Measurements from ENCODE around the gene LRRC10B.

LRRC10B gene

DNA sequence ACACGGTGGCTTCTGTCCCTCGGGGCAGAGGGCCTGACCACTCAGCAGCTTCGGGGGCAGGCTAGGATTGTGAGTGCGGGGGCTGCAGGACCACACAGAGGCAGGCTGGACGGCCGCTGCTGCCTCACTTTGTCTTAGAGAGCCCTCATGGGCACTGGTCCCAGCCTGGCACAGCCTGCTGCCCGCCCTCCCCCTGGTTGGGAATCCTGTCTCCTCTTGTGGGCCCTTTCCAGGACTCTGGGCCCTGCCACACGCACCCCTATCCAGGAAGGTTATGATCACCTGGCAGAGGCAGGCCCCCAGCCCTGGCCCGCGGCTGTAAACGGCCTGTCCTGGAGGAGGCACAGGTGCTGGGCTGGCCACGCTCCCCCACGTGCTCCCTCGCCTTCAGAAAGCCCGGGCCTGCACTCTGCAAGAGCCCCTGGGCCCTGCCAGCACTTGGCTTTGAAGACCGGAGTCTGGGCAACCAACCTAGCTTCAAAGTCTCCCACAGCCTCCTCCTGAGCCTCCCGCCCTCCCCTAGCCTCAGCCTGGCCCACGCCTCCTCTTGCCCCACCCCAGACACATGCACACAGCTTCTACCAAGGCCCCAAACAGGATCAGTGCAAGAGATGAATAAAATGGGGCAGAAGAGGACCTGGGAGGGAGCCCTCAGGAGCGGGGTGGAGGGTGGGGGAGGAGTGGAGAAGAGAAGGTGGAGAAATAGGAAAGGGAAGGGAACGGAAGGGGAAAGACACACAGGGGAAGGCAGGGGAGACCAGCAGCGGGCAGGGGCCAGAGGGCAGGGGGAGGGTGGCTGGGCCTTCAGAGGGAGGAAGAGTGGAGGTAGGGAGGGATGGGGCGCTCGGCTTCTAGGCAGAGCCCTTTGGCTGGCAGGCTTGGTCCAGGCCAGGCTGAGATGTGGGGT is 41.4 kb downstream of the LRRC10B start:
- no peak for DNase-seq

DNA sequence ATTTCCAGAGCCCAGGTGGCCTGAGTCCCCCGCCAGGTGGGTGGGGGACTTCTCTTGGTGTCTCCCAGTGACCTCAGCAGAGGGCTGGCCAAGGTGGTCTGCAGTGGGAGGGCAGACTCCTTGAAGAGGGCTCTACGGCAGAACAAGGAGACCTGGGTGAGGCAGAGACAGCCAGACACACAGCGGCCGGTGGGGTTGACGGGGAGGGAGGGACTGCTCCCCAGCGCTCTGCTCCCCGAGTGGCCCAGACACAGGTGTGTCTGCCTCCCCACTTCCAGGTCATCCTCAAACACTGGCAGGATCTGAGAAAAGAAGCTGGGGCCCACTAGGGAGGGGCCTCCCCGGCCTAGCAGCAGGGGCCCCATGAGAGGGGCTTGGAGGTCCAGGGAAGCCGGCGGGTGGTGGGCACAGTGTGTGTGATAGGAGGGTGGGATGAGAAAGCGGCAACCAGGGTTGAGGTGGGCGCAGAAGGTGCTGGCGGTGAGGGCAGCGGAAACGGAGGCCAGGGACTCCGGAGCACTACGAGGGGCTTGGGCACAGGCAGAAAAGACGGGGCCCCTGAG is 42.2 kb downstream of the LRRC10B start:
- no peak for DNase-seq

DNA sequence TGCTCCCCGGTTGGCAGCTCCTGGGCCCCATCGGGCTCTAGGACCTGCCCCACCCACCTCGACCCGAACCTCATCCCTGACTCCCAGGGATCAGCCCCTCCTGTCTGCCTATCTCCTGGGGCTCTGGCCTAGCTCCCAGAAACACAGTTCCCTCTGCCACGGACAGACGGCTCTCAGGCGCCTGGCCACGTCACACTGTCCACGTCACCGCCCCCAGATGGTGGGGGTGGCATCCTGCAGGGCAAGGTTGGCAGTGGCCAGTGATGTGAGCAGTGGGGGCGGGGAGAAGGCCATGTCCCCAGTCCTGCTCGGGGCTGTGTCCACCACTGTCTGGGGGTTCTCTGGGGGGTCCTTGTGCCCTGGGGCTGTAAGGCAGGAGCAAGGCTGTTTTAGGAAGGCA is 43.1 kb downstream of the LRRC10B start:
- no peak for DNase-seq

DNA sequence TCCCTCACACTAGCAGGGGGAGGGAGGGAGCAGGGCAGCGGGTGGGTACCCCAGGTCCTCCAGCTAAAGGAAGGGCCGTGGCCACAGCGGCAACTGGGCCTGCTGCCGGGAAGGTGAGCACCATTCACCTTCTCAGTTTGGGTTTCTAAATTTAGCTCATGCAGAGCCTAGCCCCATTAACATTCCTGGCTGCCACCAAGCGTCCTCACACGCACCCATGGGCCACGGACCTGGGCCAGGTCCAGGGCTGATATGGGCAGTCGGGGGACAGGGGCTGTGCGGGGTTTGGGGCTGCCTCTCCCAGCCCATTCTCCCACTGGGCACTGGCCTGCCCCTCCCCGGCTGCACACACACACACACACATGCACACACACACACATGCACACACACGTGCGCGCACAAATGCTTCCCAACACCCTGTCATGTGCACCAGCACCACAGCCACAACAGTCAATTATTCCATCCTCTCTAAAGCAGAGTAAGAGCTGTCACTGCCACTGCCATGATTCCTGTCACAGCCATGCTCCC is 43.6 kb downstream of the LRRC10B start:
- no peak for DNase-seq

DNA sequence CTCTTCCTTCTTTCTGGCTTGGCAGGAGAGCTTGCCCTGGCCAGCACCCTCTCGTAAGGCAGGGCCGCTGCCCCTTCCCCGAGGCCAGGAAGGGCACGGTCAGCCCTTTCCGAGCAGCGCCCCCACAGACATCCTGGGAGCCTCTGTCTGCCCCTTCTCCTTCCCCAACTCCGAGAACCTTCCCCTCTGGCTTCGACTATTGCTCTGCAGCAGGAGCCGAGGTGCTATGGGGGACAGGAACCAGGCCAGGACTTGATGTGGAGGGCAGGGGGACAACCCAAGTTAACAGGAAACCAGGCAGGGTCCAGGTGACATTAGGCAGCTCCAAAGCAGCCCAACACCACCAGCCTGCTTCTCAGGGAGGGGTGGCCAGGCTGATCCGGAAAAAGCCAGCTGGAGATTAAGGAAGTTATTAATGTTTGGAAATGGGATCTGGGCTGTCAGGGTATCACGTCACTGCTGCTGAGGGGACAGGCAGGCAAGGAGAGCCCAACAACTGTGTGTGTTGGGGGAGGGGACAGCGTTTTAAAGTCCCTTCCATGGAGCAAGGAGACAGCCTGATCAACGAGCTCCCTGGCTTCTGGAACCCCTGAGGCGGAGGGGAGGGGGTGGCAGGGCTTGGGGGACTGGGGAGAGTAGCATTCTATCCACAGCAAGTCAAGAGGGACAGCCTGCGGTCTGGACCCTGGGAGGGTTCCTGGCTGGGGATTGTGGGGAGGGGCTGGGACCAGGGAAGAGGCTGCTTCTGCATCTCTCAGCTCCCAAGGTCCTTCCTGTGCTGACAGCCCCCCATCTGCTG is 45.0 kb downstream of the LRRC10B start:
- no peak for DNase-seq

DNA sequence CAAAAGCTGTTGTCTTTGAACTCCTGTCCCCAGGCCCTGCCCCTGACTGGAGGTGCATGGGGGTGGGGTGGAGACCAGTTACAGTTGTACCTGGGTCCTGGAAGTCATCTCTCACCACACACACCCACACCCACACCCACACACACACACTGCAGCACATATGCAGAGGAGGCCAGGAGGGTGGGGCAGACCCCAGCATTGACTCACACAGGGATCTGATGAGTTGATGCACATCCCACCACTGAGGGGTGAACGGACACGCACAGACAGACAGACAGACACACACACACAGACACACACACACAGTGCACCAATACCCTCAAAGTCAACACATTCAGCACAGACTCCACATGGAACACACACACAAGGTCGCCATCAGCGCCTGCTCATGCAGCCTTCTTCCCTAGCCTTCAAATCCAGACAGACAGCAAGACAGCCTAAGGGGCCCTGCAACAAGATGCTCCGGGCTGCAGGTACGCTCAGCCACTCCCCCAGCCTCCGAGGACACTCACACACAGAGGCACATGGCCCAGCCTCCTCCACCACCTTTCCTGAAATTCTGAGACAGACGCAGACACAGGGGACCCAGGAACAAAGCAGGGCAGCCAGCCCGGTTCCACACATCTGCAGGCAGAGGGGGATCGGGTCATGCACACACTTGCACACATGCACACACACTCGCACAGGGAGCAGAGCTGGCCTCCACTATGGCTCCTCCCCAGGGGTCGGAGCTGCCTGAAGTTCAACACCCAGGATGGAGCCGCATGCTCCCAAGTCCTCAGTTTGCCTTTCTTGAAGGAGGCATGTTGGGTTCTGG is 45.8 kb downstream of the LRRC10B start:
- DNase-seq = no peak

DNA sequence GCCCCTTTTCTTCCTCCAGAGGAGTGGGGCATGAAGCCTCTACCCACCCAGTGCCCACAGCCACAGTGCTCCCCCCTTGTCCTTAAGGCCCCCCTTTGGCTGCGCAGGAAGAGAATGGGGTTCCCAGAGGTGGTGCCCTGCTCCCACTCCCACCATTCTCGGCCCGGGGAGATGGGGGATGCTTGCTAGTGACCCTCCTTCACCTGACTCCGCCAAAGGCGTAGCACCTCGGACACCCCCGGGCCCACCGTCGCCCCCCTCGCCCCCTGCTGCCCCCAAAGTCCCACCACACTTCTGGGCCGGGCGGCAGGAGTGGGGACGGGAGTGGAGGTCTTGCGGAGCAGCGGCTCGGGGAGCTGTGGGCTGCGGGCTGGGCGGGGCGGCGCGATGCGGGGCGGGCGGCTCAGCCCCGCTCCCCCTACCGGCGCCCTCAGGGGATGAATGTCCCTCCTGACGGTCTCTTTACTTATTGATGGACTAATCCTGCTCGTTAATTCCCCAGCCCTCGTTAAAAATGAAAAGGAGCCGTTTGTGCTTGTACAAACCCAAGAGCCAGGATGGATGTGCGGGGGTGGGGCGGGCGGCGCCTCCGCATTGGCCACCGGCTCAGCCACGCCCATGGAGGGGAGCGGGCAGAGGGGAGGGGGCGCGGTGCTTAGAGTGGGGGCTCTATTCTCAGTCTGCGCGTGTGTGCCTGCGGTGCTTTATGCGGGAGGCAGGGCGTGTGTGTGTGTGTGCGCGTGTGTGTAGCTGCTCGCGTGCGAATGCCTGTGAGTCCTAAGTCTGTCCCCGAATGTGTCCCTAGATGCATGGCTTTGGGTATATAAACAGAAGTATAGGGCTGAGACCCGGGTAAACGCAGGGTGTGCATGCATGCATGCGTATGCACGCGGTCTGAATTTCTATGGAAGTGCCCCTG is 46.8 kb downstream of the LRRC10B start:
- DNase-seq = no peak

DNA sequence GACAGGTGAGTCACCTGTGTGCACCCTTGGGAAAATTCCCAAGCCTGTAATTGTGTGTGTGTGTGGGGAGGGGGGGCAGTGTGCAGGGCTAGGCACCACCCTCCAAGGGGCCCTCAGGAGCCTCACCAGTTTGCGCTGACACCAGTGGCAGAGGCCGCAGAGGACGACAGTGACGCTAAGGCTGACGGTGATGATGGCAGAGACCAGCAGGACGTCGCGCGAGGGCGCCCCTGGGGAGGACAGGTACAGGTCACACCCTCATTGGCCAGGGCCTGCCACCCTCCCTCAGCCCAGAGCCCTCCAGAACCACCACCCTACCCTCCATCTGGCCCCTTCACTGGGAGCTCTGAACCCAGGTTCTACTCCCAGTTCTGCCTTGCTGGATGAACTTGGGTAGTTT is 47.4 kb downstream of the LRRC10B start:
- DNase-seq = no peak

DNA sequence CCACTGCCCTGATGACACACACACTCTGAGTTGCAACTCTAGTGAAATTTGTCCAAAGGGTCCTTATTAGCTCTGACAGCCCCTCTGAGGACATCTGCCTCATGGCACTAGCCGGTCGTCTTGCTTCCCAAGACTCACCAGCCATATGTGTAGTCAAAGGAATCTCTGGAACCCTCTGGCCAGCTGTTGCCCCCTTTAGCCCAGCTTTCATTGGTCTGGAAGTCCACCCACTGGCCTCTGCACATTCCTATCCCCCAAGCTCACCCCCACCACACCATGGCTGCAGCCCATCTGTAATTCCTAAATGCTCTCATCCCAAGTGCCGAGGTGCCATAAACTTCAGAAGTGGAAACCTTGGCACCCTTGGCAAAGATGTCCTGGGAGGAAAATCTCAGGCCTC is 48.1 kb downstream of the LRRC10B start:
- DNase-seq = no peak

Data from activated CD4-positive, alpha-beta T cell treated with anti-CD3 and anti-CD28 coated beads for 1 hour (primary cell).